Suprapubic skin (tissue), 4 donors: ENCODE data around the gene NSG1. TPM values are rescaled to one million over a fixed set of nuclear protein-coding genes. Genes with fewer than 3 reads are reported as not detected.

ENCODE experiments used
- DNase-seq, 2 donors: peaks; one replicate each; pipeline ENCODE4 v3.0.0-alpha.2; 2019; ENCODE audit warnings: low spot score in 2 of 2
- H3K27ac ChIP-seq: fragments of 200-600 bp; sonication (generic); one replicate; pipeline ENCODE4 v1.5.1; 2019
- H3K27me3 ChIP-seq: fragments of 200-600 bp; sonication (generic); one replicate; pipeline ENCODE4 v1.5.1; 2019
- H3K36me3 ChIP-seq: fragments of 200-600 bp; sonication (generic); one replicate; pipeline ENCODE4 v1.5.1; 2019
- H3K4me1 ChIP-seq: fragments of 200-600 bp; sonication (generic); one replicate; pipeline ENCODE4 v1.5.1; 2019
- H3K4me3 ChIP-seq: fragments of 200-600 bp; sonication (generic); one replicate; pipeline ENCODE4 v1.5.1; 2019; ENCODE audit warnings: mild to moderate bottlenecking
- H3K9me3 ChIP-seq: fragments of 200-600 bp; sonication (generic); one replicate; pipeline ENCODE4 v1.5.1; 2019
- EP300 ChIP-seq: sonication (generic); formaldehyde crosslinking; IDR thresholded peaks from one replicate; pipeline ENCODE4 v1.6.1; 2017; ENCODE audit warnings: antibody characterized with exemption
- POLR2A ChIP-seq, 2 donors: fragments of 450-650 bp; IDR thresholded peaks; one replicate each; pipeline ENCODE4 v1.6.1; 2017; ENCODE audit warnings: antibody characterized with exemption in 2 of 2, mild to moderate bottlenecking in 2 of 2, moderate library complexity in 2 of 2
- POLR2AphosphoS5 ChIP-seq, 3 donors: sonication (generic); formaldehyde crosslinking; IDR thresholded peaks; one replicate each; pipeline ENCODE4 v1.6.1; 2017; ENCODE audit warnings: antibody characterized with exemption in 3 of 3
- WGBS: methylation state at CpG from one replicate; pipeline ENCODE4 v1.1.5; 2018; 5-methylcytosine and 5-hydroxymethylcytosine counted together
- total RNA-seq, 4 donors: library from RNA; depleted of rRNA; stranded (reverse); fragments of >200 nt; gene quantifications; one replicate each; pipeline ENCODE4 v1.1.0, GENCODE V29; 2016
- TF ChIP-seq, protein P1 (sequence below), 2 donors: fragments of 200-600 bp in 1 of 2; fragments of 450-650 bp in 1 of 2; sonication (generic) in 1 of 2; IDR thresholded peaks; one replicate each; pipeline ENCODE4 v1.5.1; 2016 to 2019; ENCODE audit warnings: antibody characterized with exemption in 2 of 2, mild to moderate bottlenecking in 1 of 2, moderate library complexity in 1 of 2

Gene NSG1
- total RNA-seq, 4 donors from 2014 or later, result 42.2 to 157 (median 114) TPM

DNA sequence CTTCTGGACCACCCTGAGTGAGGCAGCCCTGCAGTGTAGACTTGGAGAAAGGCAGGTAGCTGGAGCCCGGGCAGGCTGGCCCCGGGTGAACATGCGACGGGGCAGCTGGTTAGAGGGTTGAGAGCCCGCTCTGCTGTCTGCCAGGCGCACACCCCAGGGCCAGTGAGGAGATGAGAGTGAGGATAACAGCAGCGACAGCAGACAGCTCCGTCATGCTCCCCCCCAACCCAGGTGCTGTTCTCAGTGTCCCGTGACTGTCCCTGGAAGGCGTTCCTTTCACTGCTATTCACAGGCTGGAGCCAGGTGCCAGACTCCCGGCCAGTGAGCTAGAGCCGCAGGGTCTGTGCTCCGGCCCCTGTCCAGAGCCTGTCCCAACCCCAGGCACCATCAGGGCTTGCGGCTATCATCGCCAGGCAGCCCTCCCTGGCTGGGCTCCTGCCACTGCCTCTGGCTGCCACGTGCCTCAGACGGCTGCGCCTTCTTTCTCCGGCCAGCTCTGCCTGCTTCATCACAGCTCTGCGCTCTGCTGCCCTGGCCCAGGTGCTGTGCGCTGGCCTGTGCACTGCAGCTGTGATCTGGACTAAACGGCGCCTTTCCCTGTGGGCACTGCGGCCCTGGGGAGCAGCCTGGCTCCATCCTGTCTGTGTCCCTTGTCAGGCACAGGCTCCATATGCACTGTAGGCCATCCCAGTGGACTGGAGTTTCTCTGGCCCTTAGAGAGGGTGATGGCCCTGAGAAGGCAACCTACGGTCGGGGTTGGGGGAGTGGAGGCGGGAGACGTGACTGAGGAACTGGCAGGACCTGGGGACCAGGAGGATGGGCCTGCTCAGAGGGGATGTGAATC, 19.8 kb downstream of the NSG1 start:
- peaks cover 12% of the 10 kb centered on the region for H3K27me3 ChIP-seq
- peaks cover 8% of the 10 kb centered on the region for H3K36me3 ChIP-seq
- H3K27ac ChIP-seq, result no peak overlapping the region
- H3K4me1 ChIP-seq, result peaks cover 19% of the 10 kb centered on the region
- DNase-seq, result no peak
- 72% methylated on average over 23 of the region's 28 CpGs for WGBS
- H3K9me3 ChIP-seq, result no peaks in the 10 kb centered on the region
- no peak overlapping the region for H3K4me3 ChIP-seq
- TF ChIP-seq EP300 (no peak), POLR2AphosphoS5 (IDR thresholded peaks at IDR 0.05) (no peak), POLR2A (IDR thresholded peaks at IDR 0.05) (no peak)
- TF ChIP-seq, protein P1, sequence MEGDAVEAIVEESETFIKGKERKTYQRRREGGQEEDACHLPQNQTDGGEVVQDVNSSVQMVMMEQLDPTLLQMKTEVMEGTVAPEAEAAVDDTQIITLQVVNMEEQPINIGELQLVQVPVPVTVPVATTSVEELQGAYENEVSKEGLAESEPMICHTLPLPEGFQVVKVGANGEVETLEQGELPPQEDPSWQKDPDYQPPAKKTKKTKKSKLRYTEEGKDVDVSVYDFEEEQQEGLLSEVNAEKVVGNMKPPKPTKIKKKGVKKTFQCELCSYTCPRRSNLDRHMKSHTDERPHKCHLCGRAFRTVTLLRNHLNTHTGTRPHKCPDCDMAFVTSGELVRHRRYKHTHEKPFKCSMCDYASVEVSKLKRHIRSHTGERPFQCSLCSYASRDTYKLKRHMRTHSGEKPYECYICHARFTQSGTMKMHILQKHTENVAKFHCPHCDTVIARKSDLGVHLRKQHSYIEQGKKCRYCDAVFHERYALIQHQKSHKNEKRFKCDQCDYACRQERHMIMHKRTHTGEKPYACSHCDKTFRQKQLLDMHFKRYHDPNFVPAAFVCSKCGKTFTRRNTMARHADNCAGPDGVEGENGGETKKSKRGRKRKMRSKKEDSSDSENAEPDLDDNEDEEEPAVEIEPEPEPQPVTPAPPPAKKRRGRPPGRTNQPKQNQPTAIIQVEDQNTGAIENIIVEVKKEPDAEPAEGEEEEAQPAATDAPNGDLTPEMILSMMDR (IDR thresholded peaks at IDR 0.05), result no peak

DNA sequence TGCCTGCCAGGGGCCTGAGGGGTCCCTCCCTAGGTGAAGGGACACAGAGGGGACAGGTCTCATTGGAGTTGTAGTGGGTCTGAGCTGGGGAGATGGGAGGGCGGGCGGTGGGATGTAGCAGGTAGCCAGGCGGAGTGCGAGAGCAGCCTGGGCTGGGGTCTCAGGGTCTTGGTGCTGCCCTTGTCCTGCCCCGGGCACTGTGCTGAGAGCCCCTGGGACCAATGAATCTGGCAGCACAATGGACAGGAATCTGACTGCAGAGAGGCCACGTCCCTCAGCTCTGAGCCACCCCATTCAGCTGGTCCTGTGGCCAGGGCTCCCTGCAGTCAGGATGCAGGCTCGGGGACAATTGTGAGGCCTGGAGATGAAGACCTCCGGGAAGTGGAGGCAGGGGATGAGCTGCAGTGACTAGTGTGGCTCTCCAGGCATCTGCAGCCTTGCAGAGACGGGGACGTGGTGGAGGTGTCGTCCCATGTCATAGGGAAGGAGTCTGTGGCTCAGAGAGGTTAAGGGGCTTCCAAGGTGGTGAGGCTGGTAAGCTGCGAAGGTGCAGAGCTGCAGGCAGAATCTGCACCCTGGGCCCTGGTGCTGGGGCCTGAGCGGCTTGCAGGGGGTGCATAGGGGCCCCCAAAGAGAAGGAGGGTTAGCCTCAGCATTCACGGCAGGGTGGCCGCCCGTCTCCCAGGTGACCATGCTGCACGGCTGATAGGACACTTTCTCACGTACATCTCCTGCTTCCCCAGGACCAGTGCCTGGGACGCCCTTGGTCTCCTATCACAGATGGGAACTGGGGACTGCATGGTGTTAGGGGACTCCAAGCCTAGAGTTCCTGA, 20.6 kb downstream of the NSG1 start:
- no peaks in the 10 kb centered on the region for H3K9me3 ChIP-seq
- DNase-seq, result no peak
- peaks cover 18% of the 10 kb centered on the region for H3K4me1 ChIP-seq
- peaks cover 8% of the 10 kb centered on the region for H3K36me3 ChIP-seq
- TF ChIP-seq POLR2A (IDR thresholded peaks at IDR 0.05), result no peak
- no peak for TF ChIP-seq EP300
- no peak for TF ChIP-seq POLR2AphosphoS5 (IDR thresholded peaks at IDR 0.05)
- no peak overlapping the region for H3K4me3 ChIP-seq
- no peak overlapping the region for H3K27ac ChIP-seq
- peaks cover 8% of the 10 kb centered on the region for H3K27me3 ChIP-seq
- WGBS, result 90% methylated on average over 11 of the region's 19 CpGs

DNA sequence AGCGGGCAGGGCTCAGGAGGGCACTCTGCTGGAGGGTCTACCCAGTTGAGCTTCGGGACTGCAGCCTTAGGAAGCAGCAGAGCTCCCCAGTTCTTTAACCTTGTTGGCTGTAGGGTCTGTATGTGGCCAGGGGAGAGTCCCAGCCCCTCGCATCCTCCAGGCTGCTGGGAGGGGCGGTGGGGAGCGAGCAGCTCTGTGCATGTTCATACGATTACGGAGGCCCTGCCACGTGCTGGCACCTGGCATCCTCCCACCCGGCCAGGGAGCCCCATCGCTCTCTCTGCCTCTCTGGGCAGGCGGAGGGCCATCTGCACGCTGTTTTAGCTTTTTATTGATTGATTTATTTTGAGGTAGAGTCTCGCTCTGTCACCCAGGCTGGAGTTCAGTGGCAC, 21.2 kb downstream of the NSG1 start:
- Histone ChIP-seq H3K4me3 (no peak overlapping the region), H3K27ac (no peak overlapping the region), H3K9me3 (no peaks in the 10 kb centered on the region), H3K4me1 (peaks cover 13% of the 10 kb centered on the region), H3K27me3 (peaks cover 8% of the 10 kb centered on the region), H3K36me3 (peaks cover 8% of the 10 kb centered on the region)
- DNase-seq, result no peak
- TF ChIP-seq, protein P1 (IDR thresholded peaks at IDR 0.05), result no peak
- TF ChIP-seq EP300 (no peak), POLR2AphosphoS5 (IDR thresholded peaks at IDR 0.05) (no peak), POLR2A (IDR thresholded peaks at IDR 0.05) (no peak)
- WGBS, result 23% methylated on average over 10 of the region's 13 CpGs

DNA sequence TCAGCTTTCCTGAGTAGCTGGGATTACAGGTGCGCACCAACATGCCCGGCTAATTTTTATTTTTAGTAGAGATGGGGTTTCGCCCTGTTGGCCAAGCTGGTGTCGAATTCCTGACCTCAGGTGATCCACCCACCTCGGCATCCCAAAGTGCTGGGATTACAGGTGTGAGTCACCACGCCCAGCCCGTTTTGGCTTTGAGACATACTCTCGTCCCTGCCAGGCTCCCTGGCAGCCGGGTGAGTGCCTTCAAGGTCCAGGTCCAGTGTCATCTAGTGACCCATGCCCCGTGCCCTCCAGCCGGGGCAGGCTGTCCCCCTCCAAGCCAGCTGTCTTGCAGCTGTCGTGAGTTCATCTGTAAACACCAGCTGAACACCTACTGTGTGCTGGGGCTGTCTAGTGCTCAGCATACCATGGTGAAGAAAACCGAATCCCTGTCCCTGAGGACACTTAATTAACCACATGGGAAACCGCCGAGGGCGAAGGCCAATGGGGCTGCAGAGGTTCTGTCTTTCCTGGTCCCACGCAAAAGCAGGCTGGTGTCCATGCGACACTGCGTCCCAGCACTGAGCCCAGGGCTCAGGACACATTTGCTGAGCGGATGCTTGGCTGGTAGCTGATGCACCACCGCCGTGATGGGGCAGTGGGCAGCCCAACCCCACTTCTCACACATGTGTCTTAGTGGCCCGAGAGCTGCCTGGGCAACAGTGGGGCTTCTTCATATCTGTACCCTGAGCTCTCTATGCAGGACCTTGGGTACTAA, 21.9 kb downstream of the NSG1 start:
- Histone ChIP-seq H3K9me3 (no peaks in the 10 kb centered on the region), H3K27ac (no peak overlapping the region), H3K4me1 (peaks cover 13% of the 10 kb centered on the region), H3K36me3 (peaks cover 8% of the 10 kb centered on the region), H3K4me3 (no peak overlapping the region), H3K27me3 (peaks cover 8% of the 10 kb centered on the region)
- 57% methylated on average over 23 of the region's 23 CpGs for WGBS
- no peak for DNase-seq
- TF ChIP-seq EP300 (no peak), POLR2AphosphoS5 (IDR thresholded peaks at IDR 0.05) (no peak), POLR2A (IDR thresholded peaks at IDR 0.05) (no peak)
- TF ChIP-seq, protein P1 (IDR thresholded peaks at IDR 0.05), result no peak

DNA sequence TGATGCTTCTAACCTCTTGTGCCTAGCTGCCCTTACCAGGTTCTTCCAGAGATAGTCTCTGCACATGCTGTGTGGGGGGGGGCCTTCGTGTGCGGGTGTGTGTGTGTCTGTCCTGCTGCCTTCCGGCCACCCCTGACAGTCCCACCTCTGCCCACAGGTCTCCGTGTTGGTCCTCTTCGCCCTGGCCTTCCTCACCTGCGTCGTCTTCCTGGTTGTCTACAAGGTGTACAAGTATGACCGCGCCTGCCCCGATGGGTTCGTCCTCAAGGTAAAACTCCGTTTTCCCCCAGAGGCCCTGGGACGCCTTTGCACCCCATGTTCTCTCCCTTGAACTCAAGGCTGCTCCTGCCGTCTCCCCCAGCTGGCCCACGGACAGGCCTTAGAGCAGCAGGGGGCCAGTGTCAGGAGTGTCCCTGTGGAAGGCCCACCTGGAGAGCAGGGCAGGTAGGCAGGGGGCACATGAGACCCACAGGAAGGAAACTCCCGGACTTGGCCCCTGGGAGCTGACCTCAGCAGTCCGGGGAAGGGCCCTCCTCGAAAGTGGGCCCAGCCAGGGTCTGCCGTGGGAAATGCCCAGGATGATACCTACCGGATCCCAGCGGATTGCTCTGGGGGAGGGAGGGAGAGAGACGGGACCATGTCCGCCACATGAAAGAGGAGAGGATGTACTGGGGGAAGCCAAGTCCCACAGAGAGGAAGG, 22.7 kb downstream of the NSG1 start:
- Histone ChIP-seq H3K9me3 (no peaks in the 10 kb centered on the region), H3K4me3 (no peak overlapping the region), H3K4me1 (peaks cover 13% of the 10 kb centered on the region), H3K27me3 (peaks cover 8% of the 10 kb centered on the region), H3K27ac (no peak overlapping the region), H3K36me3 (peaks cover 8% of the 10 kb centered on the region)
- TF ChIP-seq POLR2A (IDR thresholded peaks at IDR 0.05), result no peak
- no peak for TF ChIP-seq EP300
- no peak for TF ChIP-seq POLR2AphosphoS5 (IDR thresholded peaks at IDR 0.05)
- TF ChIP-seq, protein P1 (IDR thresholded peaks at IDR 0.05), result no peak
- 89% methylated on average over 22 of the region's 23 CpGs for WGBS
- DNase-seq, result no peak
